Astrocyte (in vitro differentiated cells and primary cell): ENCODE data around the gene PLEKHA8.

Experiments used
- CTCF ChIP-seq: IDR thresholded peaks from 2 replicates; pipeline ENCODE4 v1.5.1; 2011; ENCODE audit warnings: low read depth, mild to moderate bottlenecking, inconsistent platforms, low read length, moderate library complexity; ENCODE audit not compliant: insufficient read depth
- EZH2 ChIP-seq: IDR thresholded peaks from 2 replicates; pipeline ENCODE4 v1.6.1; 2012; ENCODE audit warnings: mild to moderate bottlenecking, low read length, inconsistent platforms; ENCODE audit not compliant: insufficient read depth

DNA sequence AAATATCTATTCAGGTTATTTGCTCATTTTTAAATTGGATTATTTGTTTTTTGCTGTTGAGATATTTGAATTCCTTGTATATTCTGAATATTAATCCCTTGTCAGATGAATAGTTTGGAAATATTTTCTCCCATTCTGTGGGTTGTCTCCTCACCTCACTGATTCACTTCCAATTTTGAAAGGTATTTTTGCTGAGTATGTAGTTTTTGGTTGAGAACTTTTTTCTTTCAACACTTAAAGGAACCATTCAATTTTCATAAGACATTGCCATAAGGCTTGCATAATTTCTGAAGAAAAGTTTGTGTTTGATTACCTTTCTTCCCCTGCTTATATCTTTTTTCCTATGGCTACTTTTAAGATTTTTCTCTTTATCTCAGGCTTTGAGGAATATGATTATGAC is 29.7 kb upstream of the PLEKHA8 start:
- TF ChIP-seq CTCF (no peak), EZH2 (no peak)
